HEK293 (cell line): ENCODE data around the gene CPNE4.
A peak's percentile ranks its signal among the peaks of the same experiment; 100 is the strongest.

ENCODE experiments used
- CTCF ChIP-seq: fragments of 450-650 bp; formaldehyde crosslinking; IDR thresholded peaks from 2 replicates; pipeline ENCODE4 v1.5.1; 2016; ENCODE audit warnings: missing biosample characterization, missing genetic modification characterization
- MYNN ChIP-seq: fragments of 450-650 bp; formaldehyde crosslinking; IDR thresholded peaks from 2 replicates; pipeline ENCODE4 v1.5.1; 2016; ENCODE audit warnings: missing biosample characterization, missing genetic modification characterization, borderline replicate concordance
- OSR2 ChIP-seq: fragments of 450-650 bp; formaldehyde crosslinking; IDR thresholded peaks from 2 replicates; pipeline ENCODE4 v1.5.1; 2016; ENCODE audit warnings: missing biosample characterization, missing genetic modification characterization
- PRDM1 ChIP-seq: fragments of 450-650 bp; formaldehyde crosslinking; IDR thresholded peaks from 2 replicates; pipeline ENCODE4; 2016; ENCODE audit warnings: missing biosample characterization, missing genetic modification characterization
- PRDM4 ChIP-seq: fragments of 450-650 bp; formaldehyde crosslinking; IDR thresholded peaks from 2 replicates; pipeline ENCODE4 v1.5.1; 2017; ENCODE audit warnings: missing biosample characterization, missing genetic modification characterization
- ZBTB7A ChIP-seq: fragments of 450-650 bp; formaldehyde crosslinking; IDR thresholded peaks from 2 replicates; pipeline ENCODE4 v1.5.1; 2016; ENCODE audit warnings: low read depth, missing biosample characterization, missing genetic modification characterization
- ZFHX2 ChIP-seq: fragments of 450-650 bp; formaldehyde crosslinking; conservative IDR thresholded peaks from 2 replicates; pipeline ENCODE4 v1.5.1; 2016; ENCODE audit warnings: missing biosample characterization, missing genetic modification characterization
- ZFP41 ChIP-seq: fragments of 450-650 bp; formaldehyde crosslinking; IDR thresholded peaks from 2 replicates; pipeline ENCODE4 v1.5.1; 2016; ENCODE audit warnings: missing biosample characterization, missing genetic modification characterization, borderline replicate concordance
- ZNF121 ChIP-seq: fragments of 450-650 bp; formaldehyde crosslinking; IDR thresholded peaks from 2 replicates; pipeline ENCODE4 v1.5.1; 2016; ENCODE audit warnings: missing biosample characterization, missing genetic modification characterization
- ZNF555 ChIP-seq: fragments of 450-650 bp; formaldehyde crosslinking; conservative IDR thresholded peaks from 2 replicates; pipeline ENCODE4 v1.5.1; 2017; ENCODE audit warnings: missing biosample characterization, mild to moderate bottlenecking, missing genetic modification characterization, inconsistent platforms
- ZNF639 ChIP-seq: fragments of 450-650 bp; formaldehyde crosslinking; IDR thresholded peaks from 2 replicates; pipeline ENCODE4 v1.5.1; 2016; ENCODE audit warnings: missing biosample characterization, missing genetic modification characterization
- ZNF670 ChIP-seq: fragments of 450-650 bp; formaldehyde crosslinking; IDR thresholded peaks from 2 replicates; pipeline ENCODE4 v1.5.1; 2016; ENCODE audit warnings: missing biosample characterization, missing genetic modification characterization, low read depth
- ZNF776 ChIP-seq: fragments of 450-650 bp; formaldehyde crosslinking; IDR thresholded peaks from 2 replicates; pipeline ENCODE4 v1.5.0; 2017; ENCODE audit warnings: missing biosample characterization, missing genetic modification characterization, borderline replicate concordance
- TF ChIP-seq, protein P1 (sequence below): fragments of 450-650 bp; formaldehyde crosslinking; IDR thresholded peaks from 2 replicates; pipeline ENCODE4 v1.5.1; 2016; ENCODE audit warnings: missing biosample characterization, missing genetic modification characterization

- TF ChIP-seq CTCF (tag by site-specific recombination) = peak; percentile 64
- TF ChIP-seq, protein P1, sequence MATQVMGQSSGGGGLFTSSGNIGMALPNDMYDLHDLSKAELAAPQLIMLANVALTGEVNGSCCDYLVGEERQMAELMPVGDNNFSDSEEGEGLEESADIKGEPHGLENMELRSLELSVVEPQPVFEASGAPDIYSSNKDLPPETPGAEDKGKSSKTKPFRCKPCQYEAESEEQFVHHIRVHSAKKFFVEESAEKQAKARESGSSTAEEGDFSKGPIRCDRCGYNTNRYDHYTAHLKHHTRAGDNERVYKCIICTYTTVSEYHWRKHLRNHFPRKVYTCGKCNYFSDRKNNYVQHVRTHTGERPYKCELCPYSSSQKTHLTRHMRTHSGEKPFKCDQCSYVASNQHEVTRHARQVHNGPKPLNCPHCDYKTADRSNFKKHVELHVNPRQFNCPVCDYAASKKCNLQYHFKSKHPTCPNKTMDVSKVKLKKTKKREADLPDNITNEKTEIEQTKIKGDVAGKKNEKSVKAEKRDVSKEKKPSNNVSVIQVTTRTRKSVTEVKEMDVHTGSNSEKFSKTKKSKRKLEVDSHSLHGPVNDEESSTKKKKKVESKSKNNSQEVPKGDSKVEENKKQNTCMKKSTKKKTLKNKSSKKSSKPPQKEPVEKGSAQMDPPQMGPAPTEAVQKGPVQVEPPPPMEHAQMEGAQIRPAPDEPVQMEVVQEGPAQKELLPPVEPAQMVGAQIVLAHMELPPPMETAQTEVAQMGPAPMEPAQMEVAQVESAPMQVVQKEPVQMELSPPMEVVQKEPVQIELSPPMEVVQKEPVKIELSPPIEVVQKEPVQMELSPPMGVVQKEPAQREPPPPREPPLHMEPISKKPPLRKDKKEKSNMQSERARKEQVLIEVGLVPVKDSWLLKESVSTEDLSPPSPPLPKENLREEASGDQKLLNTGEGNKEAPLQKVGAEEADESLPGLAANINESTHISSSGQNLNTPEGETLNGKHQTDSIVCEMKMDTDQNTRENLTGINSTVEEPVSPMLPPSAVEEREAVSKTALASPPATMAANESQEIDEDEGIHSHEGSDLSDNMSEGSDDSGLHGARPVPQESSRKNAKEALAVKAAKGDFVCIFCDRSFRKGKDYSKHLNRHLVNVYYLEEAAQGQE = no peak
- no peak for TF ChIP-seq ZNF555 (tag by site-specific recombination)
- TF ChIP-seq PRDM4 = no peak
- TF ChIP-seq ZNF121 (tag by site-specific recombination) = no peak
- no peak for TF ChIP-seq OSR2 (tag by site-specific recombination)
- TF ChIP-seq ZNF639 = no peak
- no peak for TF ChIP-seq ZNF670 (tag by site-specific recombination)
- no peak for TF ChIP-seq ZBTB7A (tag by site-specific recombination)
- no peak for TF ChIP-seq PRDM1 (tag by site-specific recombination)
- no peak for TF ChIP-seq ZNF776
- no peak for TF ChIP-seq ZFP41
- TF ChIP-seq MYNN (tag by site-specific recombination) = no peak
- no peak for TF ChIP-seq ZFHX2 (tag by site-specific recombination)
These were observed 5.5 kb downstream of the CPNE4 start for GRCh38 chr3:132029182-132029902.
